Transverse colon (tissue), 4 donors: ENCODE measurements around the gene CLIC4. TPM values are rescaled to one million over a fixed set of nuclear protein-coding genes. Genes with fewer than 3 reads are reported as not detected.
"Not testable (repeated sequence)": the region's sequence is repeated elsewhere in the genome, so short reads cannot be mapped to it uniquely, and the experiment has no call there.

Source experiments
- DNase-seq: peaks from one replicate; pipeline ENCODE4 v3.0.0-alpha.2; 2019
- H3K27ac ChIP-seq, 4 donors: fragments of 200-600 bp; sonication (generic); 2 replicates each; pipeline ENCODE4 v1.5.1; 2016 to 2018; ENCODE audit warnings: inconsistent platforms in 4 of 4
- H3K27me3 ChIP-seq: fragments of 200-600 bp; sonication (generic); 2 replicates; pipeline ENCODE4 v1.5.1; 2017; ENCODE audit warnings: inconsistent platforms
- H3K36me3 ChIP-seq, 4 donors: fragments of 200-600 bp; sonication (generic); 2 replicates each; pipeline ENCODE4 v1.5.1; 2017 to 2019; ENCODE audit warnings: inconsistent platforms in 4 of 4
- H3K4me1 ChIP-seq, 4 donors: fragments of 200-600 bp; sonication (generic); 2 replicates each; pipeline ENCODE4 v1.5.1; 2017 to 2020; ENCODE audit warnings: inconsistent platforms in 4 of 4
- H3K4me3 ChIP-seq, 4 donors: fragments of 200-600 bp; sonication (generic); 1 replicate in 1 of 4; 2 replicates in 3 of 4; pipeline versions ENCODE4 v1.5.1 to v1.6.1; 2017 to 2019; ENCODE audit warnings: inconsistent platforms in 4 of 4
- H3K9me3 ChIP-seq, 2 donors: fragments of 200-600 bp; sonication (generic); 2 replicates each; pipeline ENCODE4 v1.5.1; 2017 to 2019; ENCODE audit warnings: inconsistent platforms in 2 of 2
- EP300 ChIP-seq: sonication (generic); formaldehyde crosslinking; IDR thresholded peaks from one replicate; pipeline ENCODE4 v1.6.1; 2017; ENCODE audit warnings: antibody characterized with exemption, low read depth
- POLR2A ChIP-seq: fragments of 450-650 bp; IDR thresholded peaks from one replicate; pipeline ENCODE4 v1.6.1; 2016; ENCODE audit warnings: antibody characterized with exemption, mild to moderate bottlenecking, moderate library complexity
- POLR2AphosphoS5 ChIP-seq, 3 donors: sonication (generic); formaldehyde crosslinking; IDR thresholded peaks; one replicate each; pipeline ENCODE4 v1.6.1; 2016; ENCODE audit warnings: antibody characterized with exemption in 3 of 3
- WGBS, 2 donors: methylation state at CpG; one replicate each; pipeline ENCODE4 v1.1.5; 2018; ENCODE audit warnings: low coverage in 1 of 2; 5-methylcytosine and 5-hydroxymethylcytosine counted together
- in situ Hi-C, 4 donors: fragments of 200-750 bp; cut with MboI; loops; one replicate each; pipeline versions ENCODE4 v1.15.0 to v1.15.1; 2017; ENCODE audit warnings: low sequenced_read_pairs in 3 of 4, low pct_ligation_motif_present in 1 of 4, low pct_unique_long_range_greater_than_20kb in 1 of 4
- intact Hi-C: fragments of 100-400 bp; cut with DNase I; formaldehyde crosslinking; loops from one replicate; pipeline ENCODE4 v1.15.1; 2023; ENCODE audit warnings: low total_unique reads
- total RNA-seq, 4 donors: library from RNA; depleted of rRNA; stranded (reverse); fragments of >200 nt; gene quantifications; one replicate each; pipeline ENCODE4 v1.1.0, GENCODE V29; 2016
- TF ChIP-seq, protein P1 (sequence below), 5 experiments: fragments of 200-600 bp in 3 of 5; fragments of 450-650 bp in 2 of 5; sonication (generic) in 3 of 5; IDR thresholded peaks; 1 replicate in 2 of 5; 2 replicates in 3 of 5; pipeline ENCODE4 v1.5.1; 2016 to 2017; ENCODE audit warnings: antibody characterized with exemption in 5 of 5, inconsistent platforms in 3 of 5, mild to moderate bottlenecking in 2 of 5, moderate library complexity in 1 of 5

The CLIC4 gene
- total RNA-seq, 4 donors from 2014 or later, result 52.4 to 107 (median 65.0) TPM

DNA sequence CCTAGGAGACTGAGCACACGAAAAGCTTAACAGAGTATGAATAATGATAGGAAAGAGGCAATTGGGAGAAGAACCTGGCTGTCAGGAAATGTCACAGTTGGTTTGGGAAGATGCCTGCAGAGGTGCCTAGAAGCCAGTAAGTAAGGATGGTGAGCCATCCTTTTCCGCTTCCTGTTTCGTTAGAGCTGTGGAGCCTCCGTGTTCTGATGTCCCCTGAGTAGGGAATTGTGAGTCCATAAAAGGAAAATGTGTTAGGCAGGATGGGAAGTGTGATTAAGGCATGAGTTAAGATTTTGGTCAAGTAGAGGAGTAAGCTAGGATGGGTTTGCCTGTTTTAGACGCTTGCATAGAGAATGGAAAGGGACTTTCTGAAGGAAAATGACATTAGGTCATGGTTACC lies 9.0 kb downstream of the CLIC4 start:
- TF ChIP-seq, protein P1, sequence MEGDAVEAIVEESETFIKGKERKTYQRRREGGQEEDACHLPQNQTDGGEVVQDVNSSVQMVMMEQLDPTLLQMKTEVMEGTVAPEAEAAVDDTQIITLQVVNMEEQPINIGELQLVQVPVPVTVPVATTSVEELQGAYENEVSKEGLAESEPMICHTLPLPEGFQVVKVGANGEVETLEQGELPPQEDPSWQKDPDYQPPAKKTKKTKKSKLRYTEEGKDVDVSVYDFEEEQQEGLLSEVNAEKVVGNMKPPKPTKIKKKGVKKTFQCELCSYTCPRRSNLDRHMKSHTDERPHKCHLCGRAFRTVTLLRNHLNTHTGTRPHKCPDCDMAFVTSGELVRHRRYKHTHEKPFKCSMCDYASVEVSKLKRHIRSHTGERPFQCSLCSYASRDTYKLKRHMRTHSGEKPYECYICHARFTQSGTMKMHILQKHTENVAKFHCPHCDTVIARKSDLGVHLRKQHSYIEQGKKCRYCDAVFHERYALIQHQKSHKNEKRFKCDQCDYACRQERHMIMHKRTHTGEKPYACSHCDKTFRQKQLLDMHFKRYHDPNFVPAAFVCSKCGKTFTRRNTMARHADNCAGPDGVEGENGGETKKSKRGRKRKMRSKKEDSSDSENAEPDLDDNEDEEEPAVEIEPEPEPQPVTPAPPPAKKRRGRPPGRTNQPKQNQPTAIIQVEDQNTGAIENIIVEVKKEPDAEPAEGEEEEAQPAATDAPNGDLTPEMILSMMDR (IDR thresholded peaks at IDR 0.05), result no peak
- no peak for TF ChIP-seq POLR2AphosphoS5 (IDR thresholded peaks at IDR 0.05)
- no peak for TF ChIP-seq POLR2A
- TF ChIP-seq EP300, result no peak
- in situ Hi-C loops, result no loop called here
- Histone ChIP-seq H3K9me3 (no peaks in the 10 kb centered on the region), H3K27me3 (no peaks in the 10 kb centered on the region), H3K27ac (peak overlapping the region in 1 of 4 donors; percentile 39), H3K4me3 (no peak overlapping the region), H3K36me3 (no peaks in the 10 kb centered on the region), H3K4me1 (peaks cover 4 to 39% (median 16%) of the 10 kb centered on the region in 4 donors)
- WGBS, 2 donors, result 83 to 100% methylated on average over 1 to 5 of the region's 5 CpGs
- intact Hi-C loops, result no loop called here
- no peak for DNase-seq

DNA sequence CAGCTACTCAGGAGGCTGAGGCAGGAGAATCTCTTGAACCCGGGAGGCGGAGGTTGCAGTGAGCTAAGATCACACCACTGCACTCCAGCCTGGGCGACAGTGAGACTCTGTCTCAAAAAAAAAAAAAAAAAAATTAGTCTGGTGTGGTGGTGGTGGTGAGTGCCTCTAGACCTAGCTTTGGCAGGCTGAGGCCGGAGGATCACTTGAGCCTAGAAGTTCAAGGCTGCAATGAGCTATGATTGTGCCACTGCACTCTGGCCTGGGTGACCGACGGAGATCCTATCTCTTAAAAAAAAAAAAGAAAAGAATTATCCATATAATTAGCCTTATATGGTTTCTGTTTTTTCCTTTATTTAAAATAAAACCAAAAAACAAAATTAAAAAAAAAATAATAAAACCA lies 10.1 kb downstream of the CLIC4 start:
- H3K9me3 ChIP-seq, in situ Hi-C loops, H3K27me3 ChIP-seq, H3K27ac ChIP-seq, H3K4me3 ChIP-seq, intact Hi-C loops, DNase-seq, H3K36me3 ChIP-seq: not testable (repeated sequence)
- WGBS, 2 donors, result 91 to 97% methylated on average over 5 to 6 of the region's 6 CpGs
- H3K4me1 ChIP-seq, result peaks cover 4 to 39% (median 17%) of the 10 kb centered on the region in 4 donors

DNA sequence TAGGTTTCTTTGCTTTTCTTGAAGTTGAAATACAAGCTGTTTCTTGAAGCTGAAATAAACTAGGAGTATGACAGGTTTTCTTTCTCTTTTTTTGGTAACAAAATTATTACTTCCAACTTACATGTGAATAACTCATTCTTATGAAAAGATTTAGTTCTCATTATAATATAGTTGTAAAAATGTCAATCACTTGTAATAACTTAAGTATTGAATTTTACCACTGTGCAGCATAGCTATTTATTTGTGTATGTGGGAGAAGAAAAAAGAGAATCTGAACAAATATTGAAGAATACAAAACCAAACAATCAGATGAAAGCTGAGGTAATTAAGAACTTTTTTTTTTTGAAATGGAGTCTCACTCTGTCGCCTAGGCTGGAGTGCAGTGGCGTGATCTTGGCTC lies 11.1 kb downstream of the CLIC4 start:
- Histone ChIP-seq H3K36me3 (no peaks in the 10 kb centered on the region), H3K27me3 (no peaks in the 10 kb centered on the region), H3K4me1 (peaks cover 4 to 33% (median 17%) of the 10 kb centered on the region in 4 donors), H3K9me3 (no peaks in the 10 kb centered on the region), H3K4me3 (no peak overlapping the region), H3K27ac (no peak overlapping the region)
- in situ Hi-C loops, result no loop called here
- no peak for DNase-seq
- TF ChIP-seq EP300 (no peak), POLR2A (no peak), POLR2AphosphoS5 (IDR thresholded peaks at IDR 0.05) (no peak)
- TF ChIP-seq, protein P1 (IDR thresholded peaks at IDR 0.05), result no peak
- intact Hi-C loops, result no loop called here
- WGBS, 2 donors, result 89 to 95% methylated on average over 2 of the region's 2 CpGs

DNA sequence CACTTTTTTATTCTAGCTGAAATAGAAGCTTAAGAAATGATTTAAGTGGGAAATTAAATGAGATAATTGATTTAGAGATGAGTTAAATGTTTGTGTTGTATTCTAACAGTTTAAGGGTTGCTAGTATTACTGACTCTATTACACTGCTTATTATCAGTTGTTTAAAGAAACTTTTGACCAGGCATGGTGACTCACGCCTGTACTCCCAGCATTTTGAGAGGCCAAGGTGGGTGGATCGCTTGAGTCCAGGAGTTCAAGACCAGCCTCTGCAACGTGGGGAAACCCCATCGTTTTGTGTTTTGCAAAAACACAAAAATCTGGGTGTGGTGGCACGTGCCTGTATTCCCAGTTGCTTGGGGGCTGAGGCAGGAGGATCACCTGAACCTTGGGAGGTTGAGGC lies 14.2 kb downstream of the CLIC4 start:
- Histone ChIP-seq H3K9me3 (no peaks in the 10 kb centered on the region), H3K4me1 (peaks cover 0 to 22% (median 4%) of the 10 kb centered on the region in 4 donors), H3K36me3 (no peaks in the 10 kb centered on the region), H3K4me3 (no peak overlapping the region), H3K27me3 (no peaks in the 10 kb centered on the region), H3K27ac (no peak overlapping the region)
- in situ Hi-C loops, result no loop called here
- TF ChIP-seq EP300 (no peak), POLR2AphosphoS5 (IDR thresholded peaks at IDR 0.05) (no peak), POLR2A (no peak)
- TF ChIP-seq, protein P1 (IDR thresholded peaks at IDR 0.05), result no peak
- intact Hi-C loops, result no loop called here
- 56 to 76% methylated on average over 5 of the region's 5 CpGs for WGBS, 2 donors
- no peak for DNase-seq

DNA sequence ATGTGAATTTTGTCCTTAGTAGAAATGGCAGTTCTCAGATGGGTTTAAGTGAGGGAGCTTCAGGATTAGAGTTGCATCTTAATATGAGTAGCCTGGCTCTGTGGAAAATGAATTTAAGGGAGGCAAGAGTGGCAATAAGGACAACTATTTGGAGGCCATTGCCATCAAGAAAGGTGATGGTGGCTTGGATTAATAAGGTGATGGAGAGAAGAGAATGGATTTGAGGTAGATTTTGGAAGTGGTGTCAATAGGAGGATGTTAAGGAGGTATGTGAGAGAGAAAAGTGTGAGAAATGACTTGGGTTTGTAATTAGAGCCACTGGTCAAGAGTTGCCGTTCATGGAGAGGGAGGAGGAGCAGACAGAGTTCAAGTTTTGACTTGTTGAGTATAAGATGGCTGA lies 16.3 kb downstream of the CLIC4 start:
- WGBS, 2 donors, result 83 to 88% methylated on average over 1 of the region's 1 CpG
- Histone ChIP-seq H3K4me3 (no peak overlapping the region), H3K36me3 (no peaks in the 10 kb centered on the region), H3K9me3 (no peaks in the 10 kb centered on the region), H3K27me3 (no peaks in the 10 kb centered on the region), H3K4me1 (peaks cover 0 to 38% (median 6%) of the 10 kb centered on the region in 4 donors), H3K27ac (no peak overlapping the region)
- TF ChIP-seq, protein P1 (IDR thresholded peaks at IDR 0.05), result no peak
- TF ChIP-seq POLR2A (no peak), EP300 (no peak), POLR2AphosphoS5 (IDR thresholded peaks at IDR 0.05) (no peak)
- intact Hi-C loops (loop anchor here (10.0 kb wide), 1 partner anchor 467 kb away; no protein-coding TSS in a partner anchor), in situ Hi-C loops (no loop called here)
- no peak for DNase-seq
